Measurements from ENCODE around the gene PRDM16. TPM values are rescaled to one million over a fixed set of nuclear protein-coding genes. Genes with fewer than 3 reads are reported as not detected.

Gene PRDM16
- total RNA-seq, 1 experiment from 2014 or later: 5.3 TPM

DNA sequence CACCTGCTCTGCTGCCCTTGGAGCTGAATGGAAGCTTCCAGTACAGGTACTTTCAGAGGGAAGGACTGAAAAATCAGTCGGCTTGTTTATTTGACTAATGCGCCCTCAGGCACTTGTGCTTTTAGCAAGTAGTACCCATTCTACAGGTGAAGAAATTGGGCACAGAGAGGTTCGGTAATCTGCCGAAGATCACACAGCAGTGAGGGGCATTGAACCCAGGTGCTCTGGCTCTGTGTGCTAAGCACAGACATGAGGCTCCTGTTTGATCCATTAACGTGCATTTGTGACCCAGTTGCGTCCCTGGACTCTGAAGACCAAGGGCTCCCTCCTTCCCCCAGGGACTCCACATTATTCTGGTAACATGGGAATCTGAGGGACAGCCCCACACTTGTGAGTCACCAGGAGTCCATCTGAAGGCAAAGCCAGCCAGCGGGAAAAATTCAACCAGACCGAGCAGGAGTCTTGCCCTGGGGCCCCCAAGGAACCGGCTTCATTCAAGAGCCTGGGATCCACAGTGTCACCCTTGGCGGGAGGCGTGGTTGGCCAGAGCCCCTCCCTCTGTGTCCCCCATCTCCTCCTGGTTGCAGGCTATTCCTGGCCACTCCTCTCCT is 193.1 kb downstream of the PRDM16 start:
- Mint-ChIP-seq H3K27ac (ENCODE audit: unreplicated experiment) (no peak overlapping the region), H3K4me3 (ENCODE audit: unreplicated experiment) (no peak overlapping the region), H3K27me3 (ENCODE audit: insufficient read depth, unreplicated experiment) (no peaks in the 10 kb centered on the region), H3K9me3 (ENCODE audit: unreplicated experiment) (peaks cover 11% of the 10 kb centered on the region), H3K4me1 (ENCODE audit: low read depth, unreplicated experiment) (no peaks in the 10 kb centered on the region), H3K36me3 (ENCODE audit: insufficient read depth, unreplicated experiment) (no peaks in the 10 kb centered on the region)
- no peaks in the 10 kb centered on the region for H3K27me3 ChIP-seq (replicated peaks; ENCODE audit: control insufficient read depth, insufficient read depth, low read length)
- H3K4me1 ChIP-seq: no peaks in the 10 kb centered on the region
- DNase-seq: no peak
- H3K4me3 ChIP-seq (ENCODE audit: low read depth, low read length): no peak overlapping the region
- ChIA-PET CTCF (no interaction called here), POLR2A (no interaction called here)
- no peaks in the 10 kb centered on the region for H3K36me3 ChIP-seq (ENCODE audit: control insufficient read depth, insufficient read depth, low read length)
- TF ChIP-seq, protein P1, sequence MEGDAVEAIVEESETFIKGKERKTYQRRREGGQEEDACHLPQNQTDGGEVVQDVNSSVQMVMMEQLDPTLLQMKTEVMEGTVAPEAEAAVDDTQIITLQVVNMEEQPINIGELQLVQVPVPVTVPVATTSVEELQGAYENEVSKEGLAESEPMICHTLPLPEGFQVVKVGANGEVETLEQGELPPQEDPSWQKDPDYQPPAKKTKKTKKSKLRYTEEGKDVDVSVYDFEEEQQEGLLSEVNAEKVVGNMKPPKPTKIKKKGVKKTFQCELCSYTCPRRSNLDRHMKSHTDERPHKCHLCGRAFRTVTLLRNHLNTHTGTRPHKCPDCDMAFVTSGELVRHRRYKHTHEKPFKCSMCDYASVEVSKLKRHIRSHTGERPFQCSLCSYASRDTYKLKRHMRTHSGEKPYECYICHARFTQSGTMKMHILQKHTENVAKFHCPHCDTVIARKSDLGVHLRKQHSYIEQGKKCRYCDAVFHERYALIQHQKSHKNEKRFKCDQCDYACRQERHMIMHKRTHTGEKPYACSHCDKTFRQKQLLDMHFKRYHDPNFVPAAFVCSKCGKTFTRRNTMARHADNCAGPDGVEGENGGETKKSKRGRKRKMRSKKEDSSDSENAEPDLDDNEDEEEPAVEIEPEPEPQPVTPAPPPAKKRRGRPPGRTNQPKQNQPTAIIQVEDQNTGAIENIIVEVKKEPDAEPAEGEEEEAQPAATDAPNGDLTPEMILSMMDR (IDR thresholded peaks at IDR 0.05; ENCODE audit: insufficient read depth in 1 of 2, low read depth in 1 of 2, low read length in 1 of 2, severe bottlenecking in 1 of 2, unreplicated experiment in 1 of 2): no peak
- no peaks in the 10 kb centered on the region for H3K9me3 ChIP-seq
- no TSS peak for BruUV-seq (replicated peaks)
- intact Hi-C loops (cut with micrococcal nuclease; ENCODE audit: unreplicated experiment): no loop called here

DNA sequence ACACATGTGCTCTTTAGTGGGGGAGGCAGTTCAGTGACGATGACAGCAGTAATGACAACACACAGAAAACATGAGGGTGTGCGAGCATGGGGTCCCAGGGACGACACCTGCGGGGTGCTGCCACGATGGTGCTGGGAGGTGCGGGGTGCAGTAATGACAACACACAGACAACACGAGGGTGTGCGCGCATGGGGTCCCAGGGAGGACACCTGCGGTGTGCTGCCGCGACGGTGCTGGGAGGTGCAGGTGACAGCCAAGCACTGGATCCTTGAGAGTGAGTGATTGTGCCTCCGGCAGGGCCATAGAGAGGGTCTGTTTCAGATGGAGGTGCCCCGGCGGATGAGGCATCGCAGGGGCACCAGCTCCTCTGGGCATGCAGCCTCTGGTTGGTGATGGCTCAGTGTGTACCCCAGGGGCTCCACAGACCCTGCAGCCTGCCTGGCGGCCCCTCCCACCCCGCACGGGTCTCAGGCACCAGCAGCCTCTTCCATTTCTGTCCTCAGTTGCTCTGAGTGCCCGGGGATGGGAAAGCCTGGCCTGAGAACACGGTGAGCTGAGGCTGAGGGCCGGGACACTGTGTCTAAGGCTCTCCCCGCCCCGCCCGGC is 193.8 kb downstream of the PRDM16 start:
- no TSS peak for BruUV-seq (replicated peaks)
- intact Hi-C loops (cut with micrococcal nuclease; ENCODE audit: unreplicated experiment): no loop called here
- no peak for DNase-seq
- no peak overlapping the region for H3K4me3 ChIP-seq (ENCODE audit: low read depth, low read length)
- Mint-ChIP-seq H3K27ac (ENCODE audit: unreplicated experiment) (no peak overlapping the region), H3K4me1 (ENCODE audit: low read depth, unreplicated experiment) (no peaks in the 10 kb centered on the region), H3K36me3 (ENCODE audit: insufficient read depth, unreplicated experiment) (no peaks in the 10 kb centered on the region), H3K27me3 (ENCODE audit: insufficient read depth, unreplicated experiment) (no peaks in the 10 kb centered on the region), H3K9me3 (ENCODE audit: unreplicated experiment) (peaks cover 11% of the 10 kb centered on the region), H3K4me3 (ENCODE audit: unreplicated experiment) (no peak overlapping the region)
- TF ChIP-seq, protein P1 (IDR thresholded peaks at IDR 0.05; ENCODE audit: insufficient read depth in 1 of 2, low read depth in 1 of 2, low read length in 1 of 2, severe bottlenecking in 1 of 2, unreplicated experiment in 1 of 2): no peak
- no peaks in the 10 kb centered on the region for H3K4me1 ChIP-seq
- no peaks in the 10 kb centered on the region for H3K27me3 ChIP-seq (replicated peaks; ENCODE audit: control insufficient read depth, insufficient read depth, low read length)
- POLR2A ChIA-PET: no interaction called here
- CTCF ChIA-PET: no interaction called here
- no peaks in the 10 kb centered on the region for H3K36me3 ChIP-seq (ENCODE audit: control insufficient read depth, insufficient read depth, low read length)
- no peaks in the 10 kb centered on the region for H3K9me3 ChIP-seq

DNA sequence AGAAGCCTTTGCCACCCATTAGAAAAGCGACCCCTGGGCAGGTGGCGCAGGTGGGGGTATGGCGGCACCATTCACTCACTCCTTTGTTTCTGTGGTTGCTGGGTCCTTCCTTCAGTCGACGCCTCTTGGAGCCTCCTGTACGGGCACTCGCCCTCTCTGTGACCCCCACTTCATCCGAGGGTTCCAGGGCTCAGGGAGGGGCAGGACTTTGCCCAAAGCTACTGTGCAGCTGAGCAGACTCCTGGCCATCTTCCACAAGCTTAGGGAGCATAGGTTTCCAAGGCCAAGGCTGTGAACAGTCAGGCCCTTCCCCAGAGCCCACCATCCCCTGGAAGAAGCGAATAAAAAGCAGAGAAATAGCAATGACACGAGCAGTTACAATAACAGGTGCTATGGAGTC is 194.8 kb downstream of the PRDM16 start:
- Histone ChIP-seq H3K27me3 (replicated peaks; ENCODE audit: control insufficient read depth, insufficient read depth, low read length) (no peaks in the 10 kb centered on the region), H3K4me1 (no peaks in the 10 kb centered on the region), H3K9me3 (no peaks in the 10 kb centered on the region), H3K4me3 (ENCODE audit: low read depth, low read length) (no peak overlapping the region), H3K36me3 (ENCODE audit: control insufficient read depth, insufficient read depth, low read length) (no peaks in the 10 kb centered on the region)
- no peak overlapping the region for H3K27ac Mint-ChIP-seq (ENCODE audit: unreplicated experiment)
- TF ChIP-seq, protein P1 (IDR thresholded peaks at IDR 0.05; ENCODE audit: insufficient read depth in 1 of 2, low read depth in 1 of 2, low read length in 1 of 2, severe bottlenecking in 1 of 2, unreplicated experiment in 1 of 2): no peak
- CTCF ChIA-PET: no interaction called here
- BruUV-seq (replicated peaks): no TSS peak
- peaks cover 11% of the 10 kb centered on the region for H3K9me3 Mint-ChIP-seq (ENCODE audit: unreplicated experiment)
- DNase-seq: no peak
- POLR2A ChIA-PET: no interaction called here
- H3K4me1 Mint-ChIP-seq (ENCODE audit: low read depth, unreplicated experiment): no peaks in the 10 kb centered on the region
- no peaks in the 10 kb centered on the region for H3K36me3 Mint-ChIP-seq (ENCODE audit: insufficient read depth, unreplicated experiment)
- H3K4me3 Mint-ChIP-seq (ENCODE audit: unreplicated experiment): no peak overlapping the region
- H3K27me3 Mint-ChIP-seq (ENCODE audit: insufficient read depth, unreplicated experiment): no peaks in the 10 kb centered on the region
- intact Hi-C loops (cut with micrococcal nuclease; ENCODE audit: unreplicated experiment): no loop called here
